IPS DF 6.9 (cell line): ENCODE measurements around the gene TF.

ENCODE experiments used
- DNase-seq: peaks from one replicate; pipeline ENCODE4 v3.0.0-alpha.2; 2013; ENCODE audit warnings: low read depth, low spot score
- H3K27ac ChIP-seq: one replicate; pipeline ENCODE4 v1.5.1; 2013; ENCODE audit warnings: low read length, control low read depth
- H3K27me3 ChIP-seq: 2 replicates; pipeline ENCODE4 v1.6.1; 2013; ENCODE audit warnings: mild to moderate bottlenecking, low read length; ENCODE audit not compliant: control insufficient read depth, insufficient read depth
- H3K36me3 ChIP-seq: 2 replicates; pipeline ENCODE4 v1.6.1; 2013; ENCODE audit warnings: low read length; ENCODE audit not compliant: control insufficient read depth, insufficient read depth
- H3K4me1 ChIP-seq: 2 replicates; pipeline ENCODE4 v1.6.1; 2013; ENCODE audit warnings: low read length; ENCODE audit not compliant: control insufficient read depth, insufficient read depth
- H3K4me3 ChIP-seq: 2 replicates; pipeline ENCODE4 v1.5.1; 2013; ENCODE audit warnings: mild to moderate bottlenecking, low read length
- H3K9me3 ChIP-seq: 2 replicates; pipeline ENCODE4 v1.6.1; 2013; ENCODE audit warnings: low read length, inconsistent platforms; ENCODE audit not compliant: control insufficient read depth, insufficient read depth
- WGBS: extraction: QIAGEN DNeasy Blood & Tissue Kit; methylation state at CpG from one replicate; pipeline ENCODE4 v1.1.7; 2013; ENCODE audit warnings: mixed read lengths, missing lambda C conversion rate; ENCODE audit not compliant: insufficient read length, insufficient coverage; 5-methylcytosine and 5-hydroxymethylcytosine counted together

The TF gene

DNA sequence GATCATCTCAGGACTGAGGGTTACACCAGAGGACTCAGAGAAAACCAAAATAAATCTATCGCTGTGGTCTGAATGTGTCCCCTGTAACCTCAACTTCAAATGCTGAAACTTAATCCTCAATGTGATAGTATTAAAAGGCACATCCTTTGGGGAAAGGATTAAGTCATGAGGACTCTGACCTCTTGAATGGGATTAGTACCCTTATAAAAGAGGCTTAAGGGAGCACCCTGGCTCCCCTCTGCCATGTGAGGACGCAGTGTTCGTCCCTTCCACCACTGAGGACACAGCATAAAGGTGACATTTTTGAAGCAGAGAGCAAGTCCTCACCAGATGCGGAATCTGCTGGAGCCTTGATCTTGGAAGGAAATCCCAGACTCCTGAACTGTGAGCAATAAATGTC is 98.9 kb downstream of the TF start:
- H3K4me1 ChIP-seq: no peaks in the 10 kb centered on the region
- H3K27ac ChIP-seq: no peak overlapping the region
- no CpG with 5 or more reads among the region's 4 CpGs for WGBS
- no peaks in the 10 kb centered on the region for H3K36me3 ChIP-seq
- no peak for DNase-seq
- H3K4me3 ChIP-seq: no peak overlapping the region
- no peaks in the 10 kb centered on the region for H3K9me3 ChIP-seq
- no peaks in the 10 kb centered on the region for H3K27me3 ChIP-seq
